Naive thymus-derived CD4-positive, alpha-beta T cell (primary cell): ENCODE measurements around the gene RAB31. TPM values are rescaled to one million over a fixed set of nuclear protein-coding genes. Genes with fewer than 3 reads are reported as not detected.
A peak's percentile ranks its signal among the peaks of the same experiment; 100 is the strongest.

Experiments used
- ATAC-seq: fragments of 150-1000 bp; cut with Tn5 transposase; 2 replicates; pipeline ENCODE4 v1.10.0; 2021; ENCODE audit warnings: mild to moderate bottlenecking, moderate library complexity
- CTCF ChIA-PET: fragments of 350-600 bp; sonication (Branson Sonifier 250); formaldehyde crosslinking; loops from one replicate; lab custom pipeline; 2021; ENCODE audit warnings: antibody characterized with exemption; lab: Charles Lee
- POLR2A ChIA-PET: fragments of 350-600 bp; sonication (Branson Sonifier 250); formaldehyde crosslinking; loops from one replicate; lab custom pipeline; 2021; ENCODE audit warnings: antibody characterized with exemption, inconsistent platforms; lab: Charles Lee
- DNase-seq, 9 donors: peaks; one replicate each; pipeline versions ENCODE4 v3.0.0 to v3.0.0-alpha.2; 2020 to 2022; ENCODE audit warnings: mixed read lengths in 1 of 9
- H3K27ac ChIP-seq: one replicate; pipeline ENCODE4 v1.7.0; 2013; ENCODE audit warnings: mild to moderate bottlenecking, low read depth, low read length, moderate library complexity
- H3K27me3 ChIP-seq, 2 donors: one replicate each; pipeline ENCODE4 v1.7.0; 2013; ENCODE audit warnings: low read length in 2 of 2, mild to moderate bottlenecking in 2 of 2, moderate library complexity in 2 of 2; ENCODE audit not compliant: control insufficient read depth in 2 of 2, insufficient read depth in 2 of 2
- H3K36me3 ChIP-seq, 3 experiments: 1 replicate in 2 of 3; 2 replicates in 1 of 3; pipeline ENCODE4 v1.7.0; 2013; ENCODE audit warnings: low read length in 3 of 3, mild to moderate bottlenecking in 3 of 3, moderate library complexity in 1 of 3; ENCODE audit not compliant: insufficient read depth in 3 of 3, control insufficient read depth in 2 of 3
- H3K4me1 ChIP-seq, 2 donors: one replicate each; pipeline ENCODE4 v1.7.0; 2013; ENCODE audit warnings: low read length in 2 of 2, mild to moderate bottlenecking in 2 of 2, moderate library complexity in 1 of 2; ENCODE audit not compliant: control insufficient read depth in 2 of 2, insufficient read depth in 2 of 2
- H3K4me3 ChIP-seq: 2 replicates; pipeline ENCODE4 v1.7.0; 2013; ENCODE audit warnings: mild to moderate bottlenecking, low read length
- H3K9me3 ChIP-seq, 3 experiments: 1 replicate in 2 of 3; 2 replicates in 1 of 3; pipeline ENCODE4 v1.7.0; 2013; ENCODE audit warnings: low read length in 3 of 3; ENCODE audit not compliant: control insufficient read depth in 2 of 3
- H3K27ac Mint-ChIP-seq, 9 donors: one replicate each; pipeline ENCODE4 v1.8.0; 2020 to 2022; ENCODE audit warnings: mixed read lengths in 9 of 9, mild to moderate bottlenecking in 8 of 9, moderate library complexity in 5 of 9, inconsistent platforms in 2 of 9
- H3K27me3 Mint-ChIP-seq, 5 donors: one replicate each; pipeline ENCODE4 v1.8.0; 2021 to 2022; ENCODE audit warnings: mixed read lengths in 5 of 5, mild to moderate bottlenecking in 1 of 5
- H3K36me3 Mint-ChIP-seq, 5 donors: one replicate each; pipeline ENCODE4 v1.8.0; 2020 to 2022; ENCODE audit warnings: mixed read lengths in 5 of 5, mild to moderate bottlenecking in 3 of 5, inconsistent platforms in 1 of 5
- H3K4me1 Mint-ChIP-seq, 7 donors: one replicate each; pipeline ENCODE4 v1.8.0; 2020 to 2022; ENCODE audit warnings: mixed read lengths in 7 of 7, mild to moderate bottlenecking in 3 of 7, inconsistent platforms in 1 of 7
- H3K4me3 Mint-ChIP-seq, 10 donors: one replicate each; pipeline ENCODE4 v1.8.0; 2020 to 2022; ENCODE audit warnings: mild to moderate bottlenecking in 10 of 10, mixed read lengths in 10 of 10, moderate library complexity in 6 of 10, inconsistent platforms in 2 of 10
- H3K9me3 Mint-ChIP-seq, 11 donors: one replicate each; pipeline ENCODE4 v1.8.0; 2020 to 2022; ENCODE audit warnings: mixed read lengths in 11 of 11, mild to moderate bottlenecking in 4 of 11, inconsistent platforms in 1 of 11, moderate library complexity in 1 of 11
- intact Hi-C, 2 donors: fragments of 100-400 bp; cut with micrococcal nuclease; formaldehyde crosslinking; loops; one replicate each; pipeline ENCODE4 v1.15.1; 2023
- polyA plus RNA-seq, 2 donors: library from polyadenylated mRNA; unstranded; fragments of 300-500 nt; fragmentation: Illumina TruSeq; gene quantifications; one replicate each; pipeline ENCODE4 v1.2.3, GENCODE V29; 2021
- total RNA-seq, 6 experiments: library from RNA in 5 of 6; stranded (reverse) in 5 of 6; gene quantifications; 1 replicate in 5 of 6; 2 replicates in 1 of 6; pipeline ENCODE4 v1.2.3 and lab custom pipeline; 2021 to 2026

Gene RAB31
- total and polyA plus RNA-seq, 7 experiments from 2014 or later: 0.41 to 48.6 (median 2.3) TPM

DNA sequence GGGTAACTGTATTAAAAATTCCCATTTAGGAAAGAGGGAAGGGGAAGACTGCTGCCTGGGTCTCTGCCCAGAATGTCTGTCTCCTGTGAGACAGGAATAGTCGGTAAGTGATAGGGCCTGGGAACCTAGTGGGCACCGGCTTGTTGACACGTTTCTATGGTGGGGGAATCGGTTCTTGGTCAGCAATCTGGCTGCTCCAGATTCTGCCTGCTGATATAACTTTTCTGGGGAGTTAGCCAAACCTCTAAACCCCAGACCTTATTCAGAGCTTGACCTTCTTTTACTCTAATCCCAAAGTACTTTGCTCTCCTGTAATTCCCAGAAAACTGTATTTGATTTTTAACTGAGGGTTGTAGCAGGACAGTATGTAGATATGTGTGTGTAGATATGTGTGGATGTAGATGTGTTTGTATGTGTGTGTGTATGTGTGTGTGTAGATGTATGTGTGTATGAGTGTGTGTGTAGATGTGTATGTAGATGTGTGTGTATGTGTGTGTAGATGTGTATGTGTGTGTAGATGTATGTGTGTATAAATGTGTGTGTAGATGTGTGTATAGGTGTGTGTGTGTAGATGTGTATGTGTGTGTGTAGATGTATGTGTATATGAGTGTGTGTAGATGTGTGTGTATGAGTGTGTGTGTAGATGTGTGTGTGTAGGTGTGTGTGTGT, 115.8 kb downstream of the RAB31 start:
- intact Hi-C loops: no loop called here
- DNase-seq: no peak
- Histone ChIP-seq H3K27me3 (no peaks in the 10 kb centered on the region), H3K36me3 (no peaks in the 10 kb centered on the region), H3K9me3 (no peaks in the 10 kb centered on the region), H3K4me1 (no peaks in the 10 kb centered on the region), H3K4me3 (no peak overlapping the region), H3K27ac (no peak overlapping the region)
- POLR2A ChIA-PET: no interaction called here
- Mint-ChIP-seq H3K36me3 (no peaks in the 10 kb centered on the region), H3K4me1 (peaks cover 0 to 7% (median 0%) of the 10 kb centered on the region in 7 donors), H3K4me3 (no peak overlapping the region), H3K27me3 (peaks cover 0 to 26% (median 21%) of the 10 kb centered on the region in 5 donors), H3K27ac (no peak overlapping the region), H3K9me3 (peaks cover 0 to 9% (median 3%) of the 10 kb centered on the region in 11 donors)
- CTCF ChIA-PET: no interaction called here
- no peak for ATAC-seq

DNA sequence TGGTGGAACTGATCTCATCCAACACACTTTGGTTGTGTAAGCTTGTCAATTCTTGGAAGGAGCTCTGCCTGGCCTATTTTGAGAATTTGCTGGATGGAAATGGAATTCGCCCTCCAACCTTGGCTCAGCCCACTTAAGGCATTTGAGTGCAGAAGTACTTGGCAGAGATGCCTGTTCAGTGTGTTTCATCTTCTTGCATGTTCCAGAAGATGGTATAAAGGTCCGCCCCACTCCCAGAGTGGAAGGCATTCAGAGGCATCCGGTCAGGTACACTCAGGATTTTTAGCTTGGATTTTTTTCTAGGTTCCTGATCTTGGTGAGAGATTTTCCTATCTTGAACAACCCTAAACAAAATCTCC, 116.4 kb downstream of the RAB31 start:
- Mint-ChIP-seq H3K27me3 (peaks cover 0 to 26% (median 17%) of the 10 kb centered on the region in 5 donors), H3K4me1 (peaks cover 0 to 6% (median 0%) of the 10 kb centered on the region in 7 donors), H3K9me3 (peaks cover 0 to 4% (median 3%) of the 10 kb centered on the region in 11 donors), H3K4me3 (no peak overlapping the region), H3K36me3 (no peaks in the 10 kb centered on the region), H3K27ac (no peak overlapping the region)
- Histone ChIP-seq H3K4me3 (no peak overlapping the region), H3K36me3 (no peaks in the 10 kb centered on the region), H3K27ac (no peak overlapping the region), H3K9me3 (no peaks in the 10 kb centered on the region), H3K4me1 (no peaks in the 10 kb centered on the region), H3K27me3 (no peaks in the 10 kb centered on the region)
- intact Hi-C loops: no loop called here
- ATAC-seq (no peak), DNase-seq (no peak)
- ChIA-PET CTCF (no interaction called here), POLR2A (no interaction called here)

DNA sequence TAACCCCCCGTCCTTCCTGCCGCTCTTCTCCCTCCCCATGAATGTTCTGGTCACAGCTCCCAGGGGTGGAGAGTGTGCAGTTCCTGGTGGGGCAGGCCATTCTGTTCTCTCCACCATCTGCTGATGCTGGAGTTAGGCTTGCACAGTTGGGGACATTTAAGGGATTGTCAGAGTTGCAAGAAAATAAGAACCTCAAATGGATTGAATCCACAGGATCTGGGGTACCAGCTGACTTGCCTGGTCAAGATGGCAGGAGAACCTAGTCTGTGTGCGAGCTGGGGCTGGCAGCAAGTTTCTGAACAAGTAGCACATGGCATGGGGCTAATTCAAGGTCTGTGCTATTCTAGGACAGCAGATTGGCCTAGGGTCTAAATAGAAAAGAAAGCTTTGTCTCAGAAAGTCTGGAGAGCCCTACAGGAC, 116.9 kb downstream of the RAB31 start:
- Histone ChIP-seq H3K4me1 (no peaks in the 10 kb centered on the region), H3K27ac (no peak overlapping the region), H3K27me3 (no peaks in the 10 kb centered on the region), H3K4me3 (no peak overlapping the region), H3K36me3 (no peaks in the 10 kb centered on the region), H3K9me3 (no peaks in the 10 kb centered on the region)
- POLR2A ChIA-PET: no interaction called here
- DNase-seq (no peak), ATAC-seq (no peak)
- intact Hi-C loops: no loop called here
- no peak overlapping the region for H3K4me3 Mint-ChIP-seq
- CTCF ChIA-PET: no interaction called here
- no peaks in the 10 kb centered on the region for H3K36me3 Mint-ChIP-seq
- H3K27me3 Mint-ChIP-seq: peaks cover 0 to 26% (median 14%) of the 10 kb centered on the region in 5 donors
- H3K4me1 Mint-ChIP-seq: peaks cover 0 to 6% (median 0%) of the 10 kb centered on the region in 7 donors
- H3K9me3 Mint-ChIP-seq: peaks cover 0 to 4% (median 0%) of the 10 kb centered on the region in 11 donors
- no peak overlapping the region for H3K27ac Mint-ChIP-seq

DNA sequence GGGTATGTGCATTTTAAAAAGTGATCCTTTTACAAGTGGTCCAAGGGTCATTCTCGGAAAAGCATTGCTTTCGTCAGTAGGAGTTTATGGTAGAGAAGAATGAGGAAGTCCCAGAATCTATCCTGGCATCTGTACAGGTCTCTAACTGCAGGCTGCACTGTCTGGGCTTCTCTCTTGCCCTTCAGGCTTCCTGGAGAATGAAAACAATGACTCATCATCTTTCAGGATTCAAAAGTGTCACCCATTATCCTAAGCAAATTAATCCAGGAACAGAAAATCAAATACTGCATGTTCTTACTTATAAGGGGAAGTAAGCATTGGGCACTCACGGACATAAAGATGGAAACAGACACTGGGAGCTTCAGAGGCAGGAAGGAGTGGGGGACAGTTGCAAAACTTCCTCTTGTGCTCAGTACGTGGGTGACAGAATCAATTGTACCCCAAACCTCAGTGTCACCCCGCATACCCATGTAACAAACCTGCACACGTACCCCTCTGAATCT, 117.5 kb downstream of the RAB31 start:
- CTCF ChIA-PET: no interaction called here
- Mint-ChIP-seq H3K4me3 (no peak overlapping the region), H3K36me3 (no peaks in the 10 kb centered on the region), H3K9me3 (peaks cover 0 to 4% (median 0%) of the 10 kb centered on the region in 11 donors), H3K4me1 (peaks cover 0 to 6% (median 0%) of the 10 kb centered on the region in 7 donors), H3K27me3 (peaks cover 0 to 23% (median 14%) of the 10 kb centered on the region in 5 donors), H3K27ac (no peak overlapping the region)
- POLR2A ChIA-PET: no interaction called here
- H3K4me3 ChIP-seq: no peak overlapping the region
- H3K36me3 ChIP-seq: no peaks in the 10 kb centered on the region
- ATAC-seq (peak; percentile 58), DNase-seq (no peak)
- no peaks in the 10 kb centered on the region for H3K9me3 ChIP-seq
- H3K4me1 ChIP-seq: no peaks in the 10 kb centered on the region
- no peak overlapping the region for H3K27ac ChIP-seq
- intact Hi-C loops: no loop called here
- H3K27me3 ChIP-seq: no peaks in the 10 kb centered on the region

DNA sequence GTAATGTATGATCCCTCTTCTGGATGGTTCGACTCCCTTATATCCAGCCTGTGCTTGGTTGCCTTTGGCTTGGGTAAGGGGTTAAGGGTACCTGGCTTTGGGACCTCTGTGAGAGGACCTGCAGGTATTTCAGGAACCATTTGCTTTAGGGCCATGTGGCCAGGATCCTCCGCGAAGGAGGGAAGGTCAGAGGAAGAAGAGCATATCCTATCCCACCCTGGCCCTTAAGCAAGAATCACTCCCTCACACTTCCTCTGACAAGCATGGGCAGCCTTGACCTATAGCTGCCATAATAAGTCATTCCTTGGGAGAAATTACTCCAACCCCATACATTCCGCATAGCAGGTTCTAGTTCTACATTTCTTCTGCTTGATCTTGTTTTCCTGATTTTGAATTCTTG, 118.6 kb downstream of the RAB31 start:
- H3K4me3 ChIP-seq: no peak overlapping the region
- Mint-ChIP-seq H3K36me3 (no peaks in the 10 kb centered on the region), H3K4me1 (peaks cover 0 to 6% (median 0%) of the 10 kb centered on the region in 7 donors), H3K9me3 (peaks cover 0 to 4% (median 0%) of the 10 kb centered on the region in 11 donors), H3K4me3 (no peak overlapping the region), H3K27me3 (peaks cover 0 to 18% (median 13%) of the 10 kb centered on the region in 5 donors), H3K27ac (no peak overlapping the region)
- intact Hi-C loops: no loop called here
- H3K27ac ChIP-seq: no peak overlapping the region
- DNase-seq (no peak), ATAC-seq (no peak)
- ChIA-PET CTCF (no interaction called here), POLR2A (no interaction called here)
- H3K36me3 ChIP-seq: no peaks in the 10 kb centered on the region
- no peaks in the 10 kb centered on the region for H3K27me3 ChIP-seq
- H3K9me3 ChIP-seq: no peaks in the 10 kb centered on the region
- no peaks in the 10 kb centered on the region for H3K4me1 ChIP-seq

DNA sequence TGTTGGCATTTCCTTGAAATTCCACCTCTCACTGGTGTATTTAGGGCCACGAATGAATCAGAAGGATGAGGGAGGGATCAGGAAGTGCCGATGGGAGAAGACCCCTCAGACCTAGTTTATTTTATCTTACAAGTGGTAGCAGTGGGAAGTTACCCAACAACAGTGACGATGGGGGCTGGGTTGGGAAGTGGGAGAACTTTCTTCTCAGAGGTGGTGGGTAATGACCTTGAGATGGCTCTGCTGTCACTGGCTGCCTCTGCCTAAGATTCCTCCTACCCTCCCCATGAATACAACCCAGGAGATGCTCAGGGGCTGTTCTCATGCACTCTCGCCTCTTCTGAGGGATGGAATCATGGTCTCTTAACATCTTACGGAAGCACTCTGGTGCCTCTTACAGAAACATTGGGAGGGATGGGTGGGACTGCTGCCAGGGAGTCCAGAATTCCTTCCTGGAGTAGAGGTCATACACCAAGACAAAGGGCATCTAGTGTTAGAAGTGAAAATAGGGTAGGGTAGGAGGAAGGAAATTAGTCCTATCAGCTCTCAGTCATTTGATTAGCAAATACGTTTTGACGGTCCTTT, 119.2 kb downstream of the RAB31 start:
- POLR2A ChIA-PET: no interaction called here
- Histone ChIP-seq H3K27me3 (no peaks in the 10 kb centered on the region), H3K27ac (no peak overlapping the region), H3K4me3 (no peak overlapping the region), H3K36me3 (no peaks in the 10 kb centered on the region), H3K9me3 (no peaks in the 10 kb centered on the region), H3K4me1 (no peaks in the 10 kb centered on the region)
- H3K9me3 Mint-ChIP-seq: peaks cover 0 to 4% (median 0%) of the 10 kb centered on the region in 11 donors
- CTCF ChIA-PET: no interaction called here
- ATAC-seq (no peak), DNase-seq (no peak)
- intact Hi-C loops: no loop called here
- H3K27me3 Mint-ChIP-seq: peaks cover 0 to 16% (median 9%) of the 10 kb centered on the region in 5 donors
- H3K36me3 Mint-ChIP-seq: no peaks in the 10 kb centered on the region
- no peak overlapping the region for H3K27ac Mint-ChIP-seq
- peaks cover 0 to 6% (median 0%) of the 10 kb centered on the region in 7 donors for H3K4me1 Mint-ChIP-seq
- no peak overlapping the region for H3K4me3 Mint-ChIP-seq
